GM18520 (cell line): ENCODE data around the gene PIRT.

ENCODE experiments used
- ATAC-seq: cut with Tn5 transposase; IDR thresholded peaks from one replicate; pipeline ENCODE4 v1.9.1; 2021; ENCODE audit not compliant: unreplicated experiment

PIRT gene

DNA sequence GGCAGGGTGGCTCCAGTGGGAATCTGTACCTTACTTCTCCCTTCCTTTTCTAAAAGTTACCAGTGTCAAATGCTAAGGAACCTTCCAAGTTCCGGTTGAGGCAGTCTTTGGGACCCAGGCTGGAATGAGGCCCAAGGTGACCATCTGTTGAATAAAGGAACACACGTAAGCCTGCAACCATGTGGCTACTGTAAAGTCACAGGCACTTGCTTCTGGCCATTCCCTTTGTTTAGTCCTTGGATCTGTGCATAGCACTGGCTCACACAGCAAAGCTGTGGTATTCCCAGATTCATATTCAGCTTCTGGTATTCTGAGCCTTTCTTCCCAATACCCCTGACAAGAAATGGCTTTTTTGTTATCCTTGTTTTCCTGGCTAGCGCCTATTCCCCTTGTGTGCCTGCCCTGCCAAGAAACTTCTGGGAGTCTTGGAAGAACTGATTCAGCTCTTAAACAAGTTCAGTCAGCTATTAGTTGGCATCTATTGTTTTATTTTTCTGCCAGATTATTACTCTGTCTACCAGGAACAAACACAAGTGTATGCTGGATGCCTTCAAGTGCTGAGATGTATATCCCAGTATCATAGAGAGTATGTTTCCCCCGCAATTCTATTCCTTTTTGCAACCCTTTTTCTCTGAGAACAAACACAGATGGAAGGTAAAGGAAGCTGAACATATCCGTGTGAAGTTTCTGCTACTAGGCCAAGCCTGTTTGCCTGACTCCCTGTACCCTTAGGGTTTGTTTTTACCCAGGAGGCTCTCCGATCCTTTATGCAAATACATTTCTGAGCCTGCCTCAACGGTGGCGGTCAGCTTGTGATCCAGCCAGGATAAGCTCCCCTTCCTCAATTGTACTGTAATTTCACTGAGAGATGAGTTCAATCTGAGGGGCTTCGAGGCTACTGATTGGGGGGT, 47.1 kb downstream of the PIRT start:
- no peak for ATAC-seq

DNA sequence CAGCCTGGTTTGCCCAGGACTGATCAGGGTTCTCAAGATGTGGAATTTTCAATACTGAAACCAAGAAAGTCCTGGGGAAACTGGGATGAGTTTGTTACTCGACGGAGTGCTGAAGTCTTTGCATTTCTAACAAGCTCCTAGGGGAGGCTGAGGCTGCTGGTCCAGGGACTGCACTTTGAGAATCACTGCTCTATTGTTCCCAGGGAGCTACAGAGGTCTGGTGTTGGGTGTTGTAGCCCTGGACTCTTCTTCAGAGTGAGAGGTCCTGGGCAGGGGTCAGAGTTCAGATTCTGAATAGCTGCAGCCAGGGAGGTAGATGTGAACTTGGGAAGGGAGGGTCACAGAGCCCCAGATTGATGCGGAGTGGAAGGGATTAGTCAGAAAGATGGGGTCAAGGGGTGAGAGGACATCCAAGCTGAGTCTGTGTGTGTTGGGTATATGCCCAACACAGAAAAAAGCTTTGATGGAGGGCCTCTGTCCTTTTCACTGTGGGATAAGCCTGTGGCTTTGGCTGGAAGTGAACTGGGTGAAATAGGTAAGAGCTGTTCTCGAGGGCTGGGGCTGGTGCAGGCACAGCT, 48.1 kb downstream of the PIRT start:
- ATAC-seq = no peak

GRCh38 chr17:10787306-10788045, 50.4 kb downstream of the PIRT start:
- ATAC-seq = no peak

DNA sequence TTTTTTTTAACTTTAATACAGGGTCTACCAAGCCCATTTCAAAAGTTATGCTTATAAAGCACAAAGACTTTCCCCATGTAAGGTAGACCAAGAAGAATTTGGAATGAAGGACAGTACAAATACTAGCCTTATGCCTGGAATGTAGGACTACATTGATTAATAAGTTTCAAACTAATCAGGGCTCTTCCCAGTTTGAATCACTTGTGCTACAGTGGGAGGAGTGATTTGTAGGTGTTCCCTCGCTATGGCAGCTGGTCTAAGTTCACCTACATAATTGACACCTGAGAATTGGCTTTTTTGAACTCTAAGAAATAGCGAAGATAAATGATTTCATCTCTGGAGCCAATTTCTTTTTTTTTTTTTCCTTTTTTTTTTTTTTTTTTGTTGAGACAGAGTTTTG, 52.6 kb downstream of the PIRT start:
- no peak for ATAC-seq

- no peak for ATAC-seq
Observed at GRCh38 chr17:10779609-10780008, 58.3 kb downstream of the PIRT start.

DNA sequence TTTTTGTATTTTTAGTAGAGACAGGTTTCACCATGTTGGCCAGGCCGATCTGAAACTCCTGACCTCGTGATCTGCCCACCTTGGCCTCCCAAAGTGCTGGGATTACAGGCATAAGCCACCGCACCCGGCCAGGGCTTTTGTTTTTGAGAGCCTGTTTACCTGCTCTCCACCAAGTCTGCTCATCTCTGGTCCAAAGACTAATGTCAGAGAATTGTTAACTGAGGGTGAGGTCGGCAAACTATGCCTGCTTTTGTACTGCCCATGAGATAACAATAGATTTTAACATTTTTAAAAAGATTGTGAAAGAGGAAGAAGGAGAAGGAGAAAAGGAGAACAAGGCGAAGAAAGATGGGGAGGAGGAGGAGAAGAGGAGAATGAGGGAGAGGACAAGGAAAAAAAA, 60.0 kb downstream of the PIRT start:
- ATAC-seq = no peak

GRCh38 chr17:10777131-10777807, 60.6 kb downstream of the PIRT start:
- ATAC-seq = no peak

- ATAC-seq = no peak
Observed at GRCh38 chr17:10776381-10776780, 61.5 kb downstream of the PIRT start.

DNA sequence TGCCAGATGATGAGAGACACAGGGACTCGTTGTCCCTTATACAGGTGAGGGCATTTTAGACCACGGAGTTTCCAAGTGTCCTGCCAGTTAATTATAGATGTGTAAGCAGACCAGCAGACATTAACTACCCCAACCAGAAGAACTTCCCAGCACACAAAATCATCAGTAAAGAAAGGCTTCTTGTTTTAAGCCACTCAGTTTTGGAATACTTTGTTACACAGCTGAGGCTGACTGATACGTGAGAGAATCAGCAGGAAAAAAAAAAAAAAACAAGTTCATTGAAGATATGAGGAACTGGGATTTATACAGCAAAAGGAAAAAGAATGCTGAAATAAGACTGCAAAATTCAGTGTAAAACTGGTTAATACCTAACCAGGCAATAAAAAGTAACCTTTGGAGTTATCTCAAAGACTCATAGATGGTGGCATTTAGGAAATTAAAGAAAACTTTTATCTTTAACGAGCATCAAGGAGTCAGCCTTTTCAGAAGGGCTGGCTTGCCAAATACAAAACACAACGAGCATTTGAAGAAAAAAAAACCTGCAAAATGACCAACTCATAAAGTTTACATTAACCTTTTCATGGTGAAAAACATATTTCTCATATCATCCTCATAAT, 62.0 kb downstream of the PIRT start:
- no peak for ATAC-seq

DNA sequence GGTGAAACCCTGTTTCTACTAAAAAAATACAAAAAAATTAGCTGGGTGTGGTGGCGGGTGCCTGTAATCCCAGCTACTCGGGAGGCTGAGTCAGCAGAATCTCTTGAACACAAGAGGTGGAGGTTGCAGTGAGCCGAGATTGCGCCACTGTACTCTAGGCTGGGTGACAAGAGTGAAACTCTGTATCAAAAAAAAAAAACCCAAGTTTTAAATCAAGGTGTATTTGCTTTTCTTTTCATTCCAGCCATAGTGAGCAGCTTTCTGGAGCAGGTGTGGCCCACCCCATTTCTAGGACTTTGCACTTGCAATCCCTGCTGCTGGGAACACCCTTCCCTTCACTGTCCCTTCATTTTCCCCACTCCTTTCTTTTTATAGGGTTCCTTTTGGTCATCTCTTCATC, 62.8 kb downstream of the PIRT start:
- ATAC-seq = no peak

- no peak for ATAC-seq
Observed at GRCh38 chr17:10773391-10773790, 64.5 kb downstream of the PIRT start.
